Renal cortical epithelial cell (primary cell): ENCODE results near the gene PCBD2. TPM values are rescaled to one million over a fixed set of nuclear protein-coding genes. Genes with fewer than 3 reads are reported as not detected.
"Not testable (repeated sequence)": the region's sequence is repeated elsewhere in the genome, so short reads cannot be mapped to it uniquely, and the experiment has no call there.

Source experiments
- DNase-seq: peaks from one replicate; pipeline ENCODE4 v3.0.0-alpha.2; 2011; ENCODE audit warnings: low read depth
- total RNA-seq: library from RNA; depleted of rRNA; stranded (reverse); fragments of >200 nt; gene quantifications from 2 replicates; pipeline ENCODE4 v1.2.3, GENCODE V29; 2014

The PCBD2 gene
- total RNA-seq, 1 donor from 2014 or later, result 9.0 TPM

GRCh38 chr5:134963098-134963497 lies 58.2 kb downstream of the PCBD2 start:
- DNase-seq, result no peak

GRCh38 chr5:134964359-134965270 lies 59.7 kb downstream of the PCBD2 start:
- DNase-seq, result no peak

- no peak for DNase-seq
Measured at GRCh38 chr5:134965271-134965825, 60.4 kb downstream of the PCBD2 start.

- DNase-seq, result no peak
Measured at GRCh38 chr5:134967607-134968006, 62.7 kb downstream of the PCBD2 start, which contains the start of gene CATSPER3. Gene CATSPER3 (plus strand): TSS chr5:134967907. CDS start chr5:134967992, 85 bp downstream.

- DNase-seq, result no peak
Measured at GRCh38 chr5:134968055-134968454, 63.1 kb downstream of the PCBD2 start.

GRCh38 chr5:134969166-134969565 lies 64.2 kb downstream of the PCBD2 start:
- no peak for DNase-seq

GRCh38 chr5:134975078-134975715 lies 70.3 kb downstream of the PCBD2 start:
- peak; percentile 17 for DNase-seq

- peak; percentile 67 for DNase-seq
Measured at GRCh38 chr5:134975843-134976242, 70.9 kb downstream of the PCBD2 start.

GRCh38 chr5:134976841-134977240 lies 71.9 kb downstream of the PCBD2 start:
- no peak for DNase-seq

- no peak for DNase-seq
Measured at GRCh38 chr5:134979416-134979815, 74.5 kb downstream of the PCBD2 start.

GRCh38 chr5:134982230-134982629 lies 77.3 kb downstream of the PCBD2 start:
- DNase-seq, result no peak

GRCh38 chr5:134989266-134989830 lies 84.4 kb downstream of the PCBD2 start:
- DNase-seq, result no peak

GRCh38 chr5:134990183-134990582 lies 85.3 kb downstream of the PCBD2 start:
- not testable (repeated sequence) for DNase-seq

- no peak for DNase-seq
Measured at GRCh38 chr5:134992148-134992547, 87.2 kb downstream of the PCBD2 start.

- no peak for DNase-seq
Measured at GRCh38 chr5:134993161-134993560, 88.2 kb downstream of the PCBD2 start.

- DNase-seq, result no peak
Measured at GRCh38 chr5:134994560-134995156, 89.7 kb downstream of the PCBD2 start.

GRCh38 chr5:134995850-134996402 lies 91.0 kb downstream of the PCBD2 start:
- no peak for DNase-seq

- no peak for DNase-seq
Measured at GRCh38 chr5:134997015-134997414, 92.1 kb downstream of the PCBD2 start.

- DNase-seq, result not testable (repeated sequence)
Measured at GRCh38 chr5:134998068-134998467, 93.1 kb downstream of the PCBD2 start.

- DNase-seq, result no peak
Measured at GRCh38 chr5:135004376-135004775, 99.4 kb downstream of the PCBD2 start.

- DNase-seq, result no peak
Measured at GRCh38 chr5:135005076-135005475, 100.1 kb downstream of the PCBD2 start.

GRCh38 chr5:135007305-135007704 lies 102.4 kb downstream of the PCBD2 start:
- DNase-seq, result no peak
